Renal cortical epithelial cell (primary cell): ENCODE data around the gene ZNF200. TPM values are rescaled to one million over a fixed set of nuclear protein-coding genes. Genes with fewer than 3 reads are reported as not detected.

ENCODE experiments used
- DNase-seq: peaks from one replicate; pipeline ENCODE4 v3.0.0-alpha.2; 2011; ENCODE audit warnings: low read depth
- total RNA-seq: library from RNA; depleted of rRNA; stranded (reverse); fragments of >200 nt; gene quantifications from 2 replicates; pipeline ENCODE4 v1.2.3, GENCODE V29; 2014

ZNF200 gene
- total RNA-seq, 1 donor from 2014 or later: 13.7 TPM

- no peak for DNase-seq
These were observed 59.5 kb downstream of the ZNF200 start for GRCh38 chr16:3175157-3176093.

GRCh38 chr16:3174618-3175148 lies 60.3 kb downstream of the ZNF200 start:
- DNase-seq: no peak

GRCh38 chr16:3173892-3174617 lies 60.9 kb downstream of the ZNF200 start:
- no peak for DNase-seq

Other genes starting within 250 kb of the ZNF200 start
- 0.20 and 0.35 TPM in 2 replicates for gene CLDN9, start 222.2 kb downstream of the ZNF200 start, total RNA-seq
- 0.70 and 26.6 TPM in 2 replicates for gene CLDN6, start 217.0 kb downstream of the ZNF200 start, total RNA-seq
- gene TNFRSF12A, start 214.8 kb downstream of the ZNF200 start, total RNA-seq: 196 and 480 TPM in 2 replicates
- gene HCFC1R1, start 211.2 kb downstream of the ZNF200 start, total RNA-seq: 8.5 and 13.0 TPM in 2 replicates
- 13.5 and 13.7 TPM in 2 replicates for gene THOC6, start 211.1 kb downstream of the ZNF200 start, total RNA-seq
- 0.30 and 8.3 TPM in 2 replicates for gene BICDL2, start 198.2 kb downstream of the ZNF200 start, total RNA-seq
- gene MMP25, start 188.6 kb downstream of the ZNF200 start, total RNA-seq: under 0.01 and 0.10 TPM in 2 replicates
- 261 and 520 TPM in 2 replicates for gene IL32, start 169.5 kb downstream of the ZNF200 start, total RNA-seq
- gene ZSCAN10, start 135.9 kb downstream of the ZNF200 start, total RNA-seq: not detected in 2 replicates
- gene ZNF205, start 122.6 kb downstream of the ZNF200 start, total RNA-seq: 15.2 and 20.5 TPM in 2 replicates
- gene ZNF213, start 100.1 kb downstream of the ZNF200 start, total RNA-seq: 6.1 and 19.3 TPM in 2 replicates
- gene OR1F1, start 47.0 kb downstream of the ZNF200 start, total RNA-seq: not detected in 2 replicates
- gene MEFV, start 21.5 kb upstream of the ZNF200 start, total RNA-seq: 0.10 TPM in 1 of 2 replicates, not detected in the other
- gene ZNF263, start 48.3 kb upstream of the ZNF200 start, total RNA-seq: 52.7 and 59.0 TPM in 2 replicates
- gene TIGD7, start 70.3 kb upstream of the ZNF200 start, total RNA-seq: 3.1 and 4.9 TPM in 2 replicates
- 8.5 and 28.2 TPM in 2 replicates for gene ZNF75A, start 70.3 kb upstream of the ZNF200 start, total RNA-seq
- gene OR2C1, start 120.7 kb upstream of the ZNF200 start, total RNA-seq: 0.15 TPM in 1 of 2 replicates, not detected in the other
- 20.5 and 20.7 TPM in 2 replicates for gene ZSCAN32, start 165.8 kb upstream of the ZNF200 start, total RNA-seq
- 2.8 and 7.0 TPM in 2 replicates for gene ZNF174, start 166.1 kb upstream of the ZNF200 start, total RNA-seq
- 3.0 and 3.3 TPM in 2 replicates for gene ZNF597, start 208.3 kb upstream of the ZNF200 start, total RNA-seq
- 6.4 and 34.9 TPM in 2 replicates for gene NAA60, start 208.5 kb upstream of the ZNF200 start, total RNA-seq